Bronchial epithelial cell (primary cell): ENCODE data around the gene TMEM63C. TPM values are rescaled to one million over a fixed set of nuclear protein-coding genes. Genes with fewer than 3 reads are reported as not detected.

Experiments used
- DNase-seq: peaks from one replicate; pipeline ENCODE4 v3.0.0-alpha.2; 2010; ENCODE audit warnings: low read depth
- FAIRE-seq: peaks from 2 replicates; lab custom pipeline; 2011; peaks lifted over from hg19 to GRCh38; lab: Jason Lieb, UNC
- H3K27me3 ChIP-seq: 2 replicates; pipeline ENCODE4 v1.5.1; 2011; ENCODE audit warnings: low read length; ENCODE audit not compliant: control insufficient read depth, insufficient read depth
- H3K36me3 ChIP-seq: 2 replicates; pipeline ENCODE4 v1.5.1; 2011; ENCODE audit warnings: low read length; ENCODE audit not compliant: control insufficient read depth, insufficient read depth
- H3K4me3 ChIP-seq: 2 replicates; pipeline ENCODE4 v1.5.1; 2011; ENCODE audit warnings: mild to moderate bottlenecking, low read depth, low read length, control low read depth
- total RNA-seq: library from RNA; depleted of rRNA; stranded (reverse); fragments of >200 nt; gene quantifications from 2 replicates; pipeline ENCODE4 v1.2.1, GENCODE V29; 2014
- TF ChIP-seq, protein P1 (sequence below): IDR thresholded peaks from 2 replicates; pipeline ENCODE4 v1.5.1; 2011; ENCODE audit warnings: mild to moderate bottlenecking, moderate library complexity, low read length, control low read depth, inconsistent platforms; ENCODE audit not compliant: insufficient read depth, severe bottlenecking

Gene TMEM63C
- total RNA-seq, 1 donor from 2014 or later: 0.79 TPM

DNA sequence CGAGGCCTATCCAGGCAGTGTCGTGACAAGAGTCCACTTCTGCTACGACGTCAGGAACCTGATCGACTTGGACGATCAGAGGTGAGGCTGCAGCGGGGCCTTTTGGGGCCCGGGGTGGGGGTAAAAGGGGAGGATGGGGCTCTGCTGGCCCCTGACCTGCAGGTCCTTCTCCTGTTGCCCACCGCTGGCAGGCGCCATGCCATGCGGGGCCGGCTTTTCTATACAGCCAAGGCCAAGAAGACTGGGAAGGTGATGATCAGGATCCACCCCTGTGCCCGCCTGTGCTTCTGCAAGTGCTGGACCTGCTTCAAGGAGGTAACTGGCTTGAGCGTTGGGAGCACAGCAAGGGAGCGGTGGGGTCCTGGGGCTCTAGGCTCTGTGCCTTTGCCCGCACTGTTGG lies 57.8 kb downstream of the TMEM63C start:
- Histone ChIP-seq H3K27me3 (no peaks in the 10 kb centered on the region), H3K4me3 (no peak overlapping the region), H3K36me3 (no peaks in the 10 kb centered on the region)
- FAIRE-seq: no peak
- TF ChIP-seq, protein P1, sequence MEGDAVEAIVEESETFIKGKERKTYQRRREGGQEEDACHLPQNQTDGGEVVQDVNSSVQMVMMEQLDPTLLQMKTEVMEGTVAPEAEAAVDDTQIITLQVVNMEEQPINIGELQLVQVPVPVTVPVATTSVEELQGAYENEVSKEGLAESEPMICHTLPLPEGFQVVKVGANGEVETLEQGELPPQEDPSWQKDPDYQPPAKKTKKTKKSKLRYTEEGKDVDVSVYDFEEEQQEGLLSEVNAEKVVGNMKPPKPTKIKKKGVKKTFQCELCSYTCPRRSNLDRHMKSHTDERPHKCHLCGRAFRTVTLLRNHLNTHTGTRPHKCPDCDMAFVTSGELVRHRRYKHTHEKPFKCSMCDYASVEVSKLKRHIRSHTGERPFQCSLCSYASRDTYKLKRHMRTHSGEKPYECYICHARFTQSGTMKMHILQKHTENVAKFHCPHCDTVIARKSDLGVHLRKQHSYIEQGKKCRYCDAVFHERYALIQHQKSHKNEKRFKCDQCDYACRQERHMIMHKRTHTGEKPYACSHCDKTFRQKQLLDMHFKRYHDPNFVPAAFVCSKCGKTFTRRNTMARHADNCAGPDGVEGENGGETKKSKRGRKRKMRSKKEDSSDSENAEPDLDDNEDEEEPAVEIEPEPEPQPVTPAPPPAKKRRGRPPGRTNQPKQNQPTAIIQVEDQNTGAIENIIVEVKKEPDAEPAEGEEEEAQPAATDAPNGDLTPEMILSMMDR: no peak
- DNase-seq: no peak

DNA sequence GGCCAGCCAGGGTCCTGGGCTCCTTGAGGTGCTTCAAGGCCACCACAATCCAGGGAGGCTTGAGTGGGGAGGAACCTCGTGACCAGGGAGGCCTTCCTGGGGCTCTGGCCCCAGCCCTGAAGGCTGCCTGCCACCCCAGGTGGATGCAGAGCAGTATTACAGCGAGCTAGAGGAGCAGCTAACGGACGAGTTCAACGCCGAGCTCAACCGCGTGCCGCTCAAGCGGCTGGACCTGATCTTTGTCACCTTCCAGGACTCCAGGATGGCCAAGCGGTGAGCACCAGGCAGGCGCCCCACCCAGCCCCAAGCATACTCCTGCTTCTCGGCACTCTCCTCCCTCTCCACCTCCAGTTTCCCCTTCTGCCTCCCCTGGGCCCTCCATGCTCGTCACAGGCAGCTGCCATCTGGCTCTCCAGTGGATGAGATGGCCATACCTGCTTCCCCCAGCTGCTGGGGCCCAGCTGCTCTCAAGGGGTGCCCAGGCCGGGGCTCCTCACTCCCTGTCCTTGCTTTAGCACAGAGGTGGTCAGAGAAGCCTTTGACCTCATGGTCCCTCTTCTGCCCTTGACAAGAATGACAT lies 58.8 kb downstream of the TMEM63C start:
- H3K27me3 ChIP-seq: no peaks in the 10 kb centered on the region
- DNase-seq: no peak
- no peaks in the 10 kb centered on the region for H3K36me3 ChIP-seq
- FAIRE-seq: no peak
- TF ChIP-seq, protein P1: no peak
- no peak overlapping the region for H3K4me3 ChIP-seq

DNA sequence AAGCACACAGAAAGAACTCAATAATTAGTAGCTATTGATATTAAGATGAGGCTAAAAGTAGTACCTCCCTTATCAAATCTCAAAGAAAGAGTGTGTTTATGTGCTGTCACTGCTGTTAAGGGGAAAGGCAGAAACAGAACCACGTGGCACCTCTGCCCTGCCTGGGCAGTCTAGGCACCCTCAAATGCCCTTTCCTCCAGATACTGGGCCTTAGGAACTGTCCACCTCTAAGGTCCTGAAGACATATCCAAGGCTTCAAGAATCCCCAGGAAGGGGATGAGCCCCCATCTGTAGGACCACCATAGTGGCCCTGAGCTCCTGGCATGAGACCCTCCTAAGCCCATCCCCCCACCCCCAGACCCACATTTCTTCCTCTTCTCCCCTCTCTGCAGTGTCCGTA lies 60.4 kb downstream of the TMEM63C start:
- TF ChIP-seq, protein P1: no peak
- H3K27me3 ChIP-seq: no peaks in the 10 kb centered on the region
- DNase-seq (no peak), FAIRE-seq (no peak)
- H3K36me3 ChIP-seq: no peaks in the 10 kb centered on the region
- H3K4me3 ChIP-seq: no peak overlapping the region

DNA sequence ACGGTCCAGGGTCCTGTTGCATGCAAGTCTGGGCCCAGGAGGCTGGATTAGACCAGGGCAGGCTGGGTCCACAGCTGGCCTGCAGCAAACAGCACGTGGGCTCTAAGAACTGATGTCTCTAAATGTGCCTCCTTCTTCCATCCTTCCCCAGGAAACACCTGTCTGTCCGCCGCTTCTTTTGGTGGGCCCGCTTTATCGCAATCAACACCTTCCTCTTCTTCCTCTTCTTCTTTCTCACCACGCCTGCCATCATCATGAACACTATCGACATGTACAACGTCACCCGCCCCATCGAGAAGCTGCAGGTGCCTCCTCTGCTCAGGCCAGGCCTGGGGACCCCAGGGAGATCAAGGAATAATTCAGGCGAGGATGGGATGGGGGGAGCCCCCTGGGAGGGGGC lies 61.2 kb downstream of the TMEM63C start:
- DNase-seq (no peak), FAIRE-seq (no peak)

DNA sequence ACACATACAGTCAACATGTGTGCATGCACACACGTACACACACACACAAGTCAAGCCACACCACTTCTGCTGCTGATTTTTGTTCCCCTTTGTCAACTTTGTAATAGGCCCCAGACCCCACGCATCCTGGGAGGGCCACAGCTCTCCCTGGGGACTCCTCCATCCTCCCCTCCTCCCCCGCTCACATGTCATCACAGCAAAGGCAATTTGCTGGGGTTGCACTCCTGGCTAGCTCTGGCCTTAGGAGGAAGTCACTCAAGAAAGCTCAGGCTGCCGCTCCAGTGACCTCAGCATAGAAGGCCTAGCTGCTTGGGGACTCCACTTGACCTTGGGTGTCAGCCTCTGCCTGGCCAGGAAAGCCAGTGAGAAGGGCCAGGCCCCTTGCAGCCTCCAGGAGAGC lies 62.3 kb downstream of the TMEM63C start:
- TF ChIP-seq, protein P1: no peak
- no peak for DNase-seq
- H3K4me3 ChIP-seq: no peak overlapping the region
- FAIRE-seq: peak; percentile 89
- H3K27me3 ChIP-seq: no peaks in the 10 kb centered on the region
- no peaks in the 10 kb centered on the region for H3K36me3 ChIP-seq

More for the DNA sequence above, 61.2 kb downstream of the TMEM63C start:
- no peak overlapping the region for H3K4me3 ChIP-seq
- TF ChIP-seq, protein P1: no peak
- no peaks in the 10 kb centered on the region for H3K36me3 ChIP-seq
- no peaks in the 10 kb centered on the region for H3K27me3 ChIP-seq

DNA sequence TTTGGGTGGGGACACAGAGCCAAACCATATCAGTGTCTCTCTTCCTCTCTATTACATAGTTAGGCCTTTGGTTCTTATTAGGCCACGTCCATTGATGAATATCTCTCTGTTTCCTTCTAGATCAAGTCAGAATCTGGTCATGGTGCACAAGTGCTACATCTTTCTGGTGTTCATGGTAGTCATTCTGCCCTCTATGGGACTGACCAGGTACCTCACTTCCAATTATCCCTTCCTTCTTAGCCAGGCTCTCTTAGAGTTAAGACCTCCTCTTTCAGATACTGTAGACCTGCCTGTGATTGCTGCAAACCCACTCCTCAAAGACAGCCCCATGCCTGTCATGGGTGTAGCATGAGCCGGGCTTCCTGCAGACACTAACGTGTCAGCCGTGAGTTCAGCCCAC lies 64.2 kb downstream of the TMEM63C start:
- FAIRE-seq (no peak), DNase-seq (peak; percentile 5)
- Histone ChIP-seq H3K4me3 (no peak overlapping the region), H3K36me3 (no peaks in the 10 kb centered on the region), H3K27me3 (no peaks in the 10 kb centered on the region)
- TF ChIP-seq, protein P1: peak; percentile 8
